WTC11 (cell line): ENCODE data around the gene CARMIL1. TPM values are rescaled to one million over a fixed set of nuclear protein-coding genes. Genes with fewer than 3 reads are reported as not detected.

Experiments used
- ATAC-seq: fragments of 200-7000 bp; cut with Tn5 transposase; 2 replicates; pipeline ENCODE4 v1.10.0; 2021; ENCODE audit warnings: mild to moderate bottlenecking, moderate library complexity
- CTCF ChIA-PET: fragments of 300-600 bp; sonication (Branson Sonifier 250); formaldehyde crosslinking; loops from one replicate; lab custom pipeline; 2021; ENCODE audit warnings: antibody characterized with exemption; lab: Charles Lee
- POLR2A ChIA-PET: fragments of 350-600 bp; sonication (Branson Sonifier 250); formaldehyde crosslinking; loops from one replicate; lab custom pipeline; 2021; ENCODE audit warnings: antibody characterized with exemption; lab: Charles Lee
- DNase-seq: peaks from one replicate; pipeline ENCODE4 v3.0.0; 2021; ENCODE audit warnings: low spot score
- H3K27ac Mint-ChIP-seq: 2 replicates; pipeline ENCODE4 v1.8.0; 2021; ENCODE audit warnings: mixed read lengths
- H3K27me3 Mint-ChIP-seq: 2 replicates; pipeline ENCODE4 v1.8.0; 2021; ENCODE audit warnings: low read depth, mild to moderate bottlenecking, moderate library complexity, mixed read lengths
- H3K36me3 Mint-ChIP-seq: 2 replicates; pipeline ENCODE4 v1.8.0; 2021; ENCODE audit warnings: mixed read lengths
- H3K4me1 Mint-ChIP-seq: 2 replicates; pipeline ENCODE4 v1.8.0; 2022; ENCODE audit warnings: mixed read lengths
- H3K4me3 Mint-ChIP-seq: 2 replicates; pipeline ENCODE4 v1.8.0; 2021; ENCODE audit warnings: mild to moderate bottlenecking, moderate library complexity, mixed read lengths
- H3K9me3 Mint-ChIP-seq: 2 replicates; pipeline ENCODE4 v1.8.0; 2021; ENCODE audit warnings: mixed read lengths
- AFF4 ChIP-seq: sonication (generic); formaldehyde crosslinking; IDR thresholded peaks from 2 replicates; pipeline ENCODE4 v1.8.1; 2023; ENCODE audit warnings: mild to moderate bottlenecking, missing genetic modification reagents, borderline replicate concordance
- AR ChIP-seq: fragments of 250-450 bp; sonication (Bioruptor Pico); IDR thresholded peaks from 2 replicates; pipeline ENCODE4 v1.9.0; 2021; ENCODE audit warnings: mild to moderate bottlenecking
- CREB1 ChIP-seq: sonication (generic); formaldehyde crosslinking; IDR thresholded peaks from 2 replicates; pipeline ENCODE4 v1.8.0; 2023; ENCODE audit warnings: mild to moderate bottlenecking, missing genetic modification reagents
- CREM ChIP-seq: sonication (generic); formaldehyde crosslinking; IDR thresholded peaks from 2 replicates; pipeline ENCODE4 v1.8.1; 2022; ENCODE audit warnings: mild to moderate bottlenecking, missing genetic modification reagents, moderate library complexity
- CTCF ChIP-seq: fragments of 200-600 bp; IDR thresholded peaks from 2 replicates; pipeline ENCODE4 v1.8.0; 2022; ENCODE audit warnings: antibody characterized with exemption
- ELF4 ChIP-seq: sonication (generic); formaldehyde crosslinking; IDR thresholded peaks from 2 replicates; pipeline ENCODE4 v1.8.1; 2022; ENCODE audit warnings: low read depth, mild to moderate bottlenecking, moderate library complexity, missing genetic modification reagents
- ESRRA ChIP-seq: sonication (generic); formaldehyde crosslinking; IDR thresholded peaks from 2 replicates; pipeline ENCODE4 v1.8.1; 2022; ENCODE audit warnings: mild to moderate bottlenecking, missing genetic modification reagents, borderline replicate concordance
- FOXK1 ChIP-seq: sonication (generic); formaldehyde crosslinking; IDR thresholded peaks from 2 replicates; pipeline ENCODE4 v1.8.0; 2022; ENCODE audit warnings: mild to moderate bottlenecking, moderate library complexity, missing genetic modification reagents
- NR2C2 ChIP-seq: sonication (generic); formaldehyde crosslinking; IDR thresholded peaks from 2 replicates; pipeline ENCODE4 v1.8.0; 2022; ENCODE audit warnings: mild to moderate bottlenecking, missing genetic modification reagents
- PRRX2 ChIP-seq: fragments of 250-450 bp; sonication (Bioruptor Pico); IDR thresholded peaks from 2 replicates; pipeline ENCODE4 v1.8.0; 2021; ENCODE audit warnings: mild to moderate bottlenecking
- SMAD3 ChIP-seq: sonication (generic); formaldehyde crosslinking; IDR thresholded peaks from 2 replicates; pipeline ENCODE4 v1.8.0; 2022; ENCODE audit warnings: missing genetic modification reagents, mild to moderate bottlenecking, borderline replicate concordance
- USF1 ChIP-seq: sonication (generic); formaldehyde crosslinking; IDR thresholded peaks from 2 replicates; pipeline ENCODE4 v1.8.0; 2022; ENCODE audit warnings: mild to moderate bottlenecking, missing genetic modification reagents
- ZBTB21 ChIP-seq: sonication (generic); formaldehyde crosslinking; IDR thresholded peaks from 2 replicates; pipeline ENCODE4 v1.8.1; 2023; ENCODE audit warnings: mild to moderate bottlenecking, missing genetic modification reagents, borderline replicate concordance
- ZNF121 ChIP-seq: sonication (generic); formaldehyde crosslinking; IDR thresholded peaks from 2 replicates; pipeline ENCODE4 v1.8.0; 2023; ENCODE audit warnings: missing genetic modification reagents
- ZNF138 ChIP-seq: sonication (generic); formaldehyde crosslinking; conservative IDR thresholded peaks from 2 replicates; pipeline ENCODE4 v1.8.1; 2022; ENCODE audit warnings: mild to moderate bottlenecking, moderate library complexity, missing genetic modification reagents
- ZNF263 ChIP-seq: sonication (generic); formaldehyde crosslinking; IDR thresholded peaks from 2 replicates; pipeline ENCODE4 v1.8.1; 2022; ENCODE audit warnings: low read depth, mild to moderate bottlenecking, moderate library complexity, missing genetic modification reagents
- total RNA-seq: library from RNA; stranded (reverse); gene quantifications from 3 replicates; pipeline ENCODE4 v1.2.3, GENCODE V29; 2021
- TF ChIP-seq, protein P1 (sequence below): sonication (generic); formaldehyde crosslinking; IDR thresholded peaks from 2 replicates; pipeline ENCODE4 v1.8.1; 2023; ENCODE audit warnings: mild to moderate bottlenecking, missing genetic modification reagents
- TF ChIP-seq, protein P2 (sequence below): sonication (generic); formaldehyde crosslinking; IDR thresholded peaks from 2 replicates; pipeline ENCODE4 v1.8.1; 2022; ENCODE audit warnings: missing genetic modification reagents, borderline replicate concordance
- TF ChIP-seq, protein P3 (sequence below): sonication (generic); formaldehyde crosslinking; IDR thresholded peaks from 2 replicates; pipeline ENCODE4 v1.8.0; 2022; ENCODE audit warnings: mild to moderate bottlenecking, missing genetic modification reagents
- TF ChIP-seq, protein P4 (sequence below): sonication (generic); formaldehyde crosslinking; IDR thresholded peaks from 2 replicates; pipeline ENCODE4 v1.8.1; 2022; ENCODE audit warnings: low read depth, missing genetic modification reagents, borderline replicate concordance

The CARMIL1 gene
- total RNA-seq, 1 experiment from 2014 or later: 36.2 TPM

- peaks cover 43% of the 10 kb centered on the region for H3K4me1 Mint-ChIP-seq
- no peak for ATAC-seq
- H3K4me3 Mint-ChIP-seq: 0 out of 2 replicates have a peak overlapping the region, but pooled peaks have one; percentile 26
- POLR2A ChIA-PET: interaction anchor here (0.7 kb wide), 1 partner anchor 11 kb away, joined by 6 read pairs; no protein-coding TSS in a partner anchor
- H3K27ac Mint-ChIP-seq: peak overlapping the region; percentile 95; the same call in 1 of the 2 replicates
- H3K9me3 Mint-ChIP-seq: no peaks in the 10 kb centered on the region
- H3K36me3 Mint-ChIP-seq: peaks cover 3% of the 10 kb centered on the region; the same call in 1 of the 2 replicates
- TF ChIP-seq, protein P1, sequence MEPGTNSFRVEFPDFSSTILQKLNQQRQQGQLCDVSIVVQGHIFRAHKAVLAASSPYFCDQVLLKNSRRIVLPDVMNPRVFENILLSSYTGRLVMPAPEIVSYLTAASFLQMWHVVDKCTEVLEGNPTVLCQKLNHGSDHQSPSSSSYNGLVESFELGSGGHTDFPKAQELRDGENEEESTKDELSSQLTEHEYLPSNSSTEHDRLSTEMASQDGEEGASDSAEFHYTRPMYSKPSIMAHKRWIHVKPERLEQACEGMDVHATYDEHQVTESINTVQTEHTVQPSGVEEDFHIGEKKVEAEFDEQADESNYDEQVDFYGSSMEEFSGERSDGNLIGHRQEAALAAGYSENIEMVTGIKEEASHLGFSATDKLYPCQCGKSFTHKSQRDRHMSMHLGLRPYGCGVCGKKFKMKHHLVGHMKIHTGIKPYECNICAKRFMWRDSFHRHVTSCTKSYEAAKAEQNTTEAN (CRISPR knock-in tag): no peak
- TF ChIP-seq ZNF138 (CRISPR knock-in tag) (no peak), PRRX2 (CRISPR knock-in tag) (no peak), CTCF (no peak), ZNF263 (CRISPR knock-in tag) (no peak), ESRRA (no peak), ELF4 (CRISPR knock-in tag) (no peak), CREB1 (CRISPR knock-in tag) (no peak), AFF4 (CRISPR knock-in tag) (no peak), FOXK1 (CRISPR knock-in tag) (no peak), USF1 (CRISPR knock-in tag) (no peak), CREM (CRISPR knock-in tag) (no peak), SMAD3 (CRISPR knock-in tag) (no peak), ZBTB21 (CRISPR knock-in tag) (no peak), ZNF121 (CRISPR knock-in tag) (no peak), NR2C2 (no peak), AR (CRISPR knock-in tag) (no peak)
- TF ChIP-seq, protein P2, sequence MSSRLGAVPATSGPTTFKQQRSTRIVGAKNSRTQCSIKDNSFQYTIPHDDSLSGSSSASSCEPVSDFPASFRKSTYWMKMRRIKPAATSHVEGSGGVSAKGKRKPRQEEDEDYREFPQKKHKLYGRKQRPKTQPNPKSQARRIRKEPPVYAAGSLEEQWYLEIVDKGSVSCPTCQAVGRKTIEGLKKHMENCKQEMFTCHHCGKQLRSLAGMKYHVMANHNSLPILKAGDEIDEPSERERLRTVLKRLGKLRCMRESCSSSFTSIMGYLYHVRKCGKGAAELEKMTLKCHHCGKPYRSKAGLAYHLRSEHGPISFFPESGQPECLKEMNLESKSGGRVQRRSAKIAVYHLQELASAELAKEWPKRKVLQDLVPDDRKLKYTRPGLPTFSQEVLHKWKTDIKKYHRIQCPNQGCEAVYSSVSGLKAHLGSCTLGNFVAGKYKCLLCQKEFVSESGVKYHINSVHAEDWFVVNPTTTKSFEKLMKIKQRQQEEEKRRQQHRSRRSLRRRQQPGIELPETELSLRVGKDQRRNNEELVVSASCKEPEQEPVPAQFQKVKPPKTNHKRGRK: no peak
- TF ChIP-seq, protein P3, sequence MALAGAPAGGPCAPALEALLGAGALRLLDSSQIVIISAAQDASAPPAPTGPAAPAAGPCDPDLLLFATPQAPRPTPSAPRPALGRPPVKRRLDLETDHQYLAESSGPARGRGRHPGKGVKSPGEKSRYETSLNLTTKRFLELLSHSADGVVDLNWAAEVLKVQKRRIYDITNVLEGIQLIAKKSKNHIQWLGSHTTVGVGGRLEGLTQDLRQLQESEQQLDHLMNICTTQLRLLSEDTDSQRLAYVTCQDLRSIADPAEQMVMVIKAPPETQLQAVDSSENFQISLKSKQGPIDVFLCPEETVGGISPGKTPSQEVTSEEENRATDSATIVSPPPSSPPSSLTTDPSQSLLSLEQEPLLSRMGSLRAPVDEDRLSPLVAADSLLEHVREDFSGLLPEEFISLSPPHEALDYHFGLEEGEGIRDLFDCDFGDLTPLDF (CRISPR knock-in tag): no peak
- TF ChIP-seq, protein P4, sequence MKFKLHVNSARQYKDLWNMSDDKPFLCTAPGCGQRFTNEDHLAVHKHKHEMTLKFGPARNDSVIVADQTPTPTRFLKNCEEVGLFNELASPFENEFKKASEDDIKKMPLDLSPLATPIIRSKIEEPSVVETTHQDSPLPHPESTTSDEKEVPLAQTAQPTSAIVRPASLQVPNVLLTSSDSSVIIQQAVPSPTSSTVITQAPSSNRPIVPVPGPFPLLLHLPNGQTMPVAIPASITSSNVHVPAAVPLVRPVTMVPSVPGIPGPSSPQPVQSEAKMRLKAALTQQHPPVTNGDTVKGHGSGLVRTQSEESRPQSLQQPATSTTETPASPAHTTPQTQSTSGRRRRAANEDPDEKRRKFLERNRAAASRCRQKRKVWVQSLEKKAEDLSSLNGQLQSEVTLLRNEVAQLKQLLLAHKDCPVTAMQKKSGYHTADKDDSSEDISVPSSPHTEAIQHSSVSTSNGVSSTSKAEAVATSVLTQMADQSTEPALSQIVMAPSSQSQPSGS (CRISPR knock-in tag): no peak
- no peak for DNase-seq
- H3K27me3 Mint-ChIP-seq: no peaks in the 10 kb centered on the region
- CTCF ChIA-PET: interaction anchor here (0.7 to 1.2 kb wide), 2 partner anchors 9 to 198 kb away, joined by 3 read pairs; no protein-coding TSS in a partner anchor
Observed at GRCh38 chr6:25463441-25463840, 184.3 kb downstream of the CARMIL1 start.
